Measurements from ENCODE around the gene CEBPA.

GRCh38 chr19:33300009-33300893, 2.1 kb downstream of the CEBPA start:
- TF ChIP-seq CTCF (IDR thresholded peaks at IDR 0.05; ENCODE audit: borderline replicate concordance, extremely low read depth, low read length, poor library complexity, severe bottlenecking) (no peak), EZH2 (IDR thresholded peaks at IDR 0.05; ENCODE audit: borderline replicate concordance, low read depth, low read length, severe bottlenecking) (no peak)
